ENCODE results near the gene PDE3A.

DNA sequence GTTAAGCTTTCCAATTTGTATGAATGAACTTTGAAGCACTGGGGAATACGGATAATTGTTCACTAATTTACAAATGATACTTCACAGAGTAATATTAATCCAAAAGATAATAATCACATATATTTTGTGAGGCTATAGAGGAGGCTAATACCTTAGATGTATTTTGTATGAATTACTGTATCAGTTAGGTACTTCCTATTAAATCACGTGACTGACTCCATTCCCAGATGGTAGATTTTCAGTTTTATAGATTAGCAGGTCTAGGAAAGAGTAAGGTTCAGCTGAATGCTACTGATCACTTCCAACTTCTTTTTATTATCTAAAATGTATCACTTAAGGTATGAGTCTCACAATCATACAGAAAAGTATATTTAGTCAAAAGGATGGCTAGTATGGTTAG, 133.6 kb downstream of the PDE3A start:
- TF ChIP-seq, protein P1, sequence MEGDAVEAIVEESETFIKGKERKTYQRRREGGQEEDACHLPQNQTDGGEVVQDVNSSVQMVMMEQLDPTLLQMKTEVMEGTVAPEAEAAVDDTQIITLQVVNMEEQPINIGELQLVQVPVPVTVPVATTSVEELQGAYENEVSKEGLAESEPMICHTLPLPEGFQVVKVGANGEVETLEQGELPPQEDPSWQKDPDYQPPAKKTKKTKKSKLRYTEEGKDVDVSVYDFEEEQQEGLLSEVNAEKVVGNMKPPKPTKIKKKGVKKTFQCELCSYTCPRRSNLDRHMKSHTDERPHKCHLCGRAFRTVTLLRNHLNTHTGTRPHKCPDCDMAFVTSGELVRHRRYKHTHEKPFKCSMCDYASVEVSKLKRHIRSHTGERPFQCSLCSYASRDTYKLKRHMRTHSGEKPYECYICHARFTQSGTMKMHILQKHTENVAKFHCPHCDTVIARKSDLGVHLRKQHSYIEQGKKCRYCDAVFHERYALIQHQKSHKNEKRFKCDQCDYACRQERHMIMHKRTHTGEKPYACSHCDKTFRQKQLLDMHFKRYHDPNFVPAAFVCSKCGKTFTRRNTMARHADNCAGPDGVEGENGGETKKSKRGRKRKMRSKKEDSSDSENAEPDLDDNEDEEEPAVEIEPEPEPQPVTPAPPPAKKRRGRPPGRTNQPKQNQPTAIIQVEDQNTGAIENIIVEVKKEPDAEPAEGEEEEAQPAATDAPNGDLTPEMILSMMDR (IDR thresholded peaks at IDR 0.05) = no peak
- no peak for TF ChIP-seq POLR2A (IDR thresholded peaks at IDR 0.05)
